Activated T-helper 1 cell treated with anti-CD3 and anti-CD28 coated beads, Interleukin-12 subunit alpha, Interleukin-12 subunit beta, Interleukin-2, Interleukin-4 antibody, amounts not matched to agents 30 ng/mL and 10 ng/mL and 1 ng/mL, durations not matched to agents 14 hours and 24 hours and 36 hours (primary cell): ENCODE measurements around the gene SPATC1L. TPM values are rescaled to one million over a fixed set of nuclear protein-coding genes. Genes with fewer than 3 reads are reported as not detected.
"Not testable (repeated sequence)": the region's sequence is repeated elsewhere in the genome, so short reads cannot be mapped to it uniquely, and the experiment has no call there.

Experiments
- DNase-seq: peaks from one replicate; pipeline ENCODE4 v3.0.0; 2021; ENCODE audit warnings: low spot score
- H3K27ac Mint-ChIP-seq: one replicate; pipeline ENCODE4 v1.8.0; 2021; ENCODE audit warnings: mild to moderate bottlenecking, mixed read lengths
- H3K27me3 Mint-ChIP-seq: one replicate; pipeline ENCODE4 v1.8.0; 2022; ENCODE audit warnings: mild to moderate bottlenecking, moderate library complexity, mixed read lengths; ENCODE audit not compliant: insufficient read depth
- H3K36me3 Mint-ChIP-seq: one replicate; pipeline ENCODE4 v1.8.0; 2021; ENCODE audit warnings: low read depth, mixed read lengths
- H3K4me1 Mint-ChIP-seq: one replicate; pipeline ENCODE4 v1.8.0; 2021; ENCODE audit warnings: low read depth, mixed read lengths
- H3K4me3 Mint-ChIP-seq: one replicate; pipeline ENCODE4 v1.8.0; 2021; ENCODE audit warnings: mild to moderate bottlenecking, moderate library complexity, mixed read lengths
- H3K9me3 Mint-ChIP-seq: one replicate; pipeline ENCODE4 v1.8.0; 2021; ENCODE audit warnings: mixed read lengths
- intact Hi-C: fragments of 100-400 bp; cut with micrococcal nuclease; formaldehyde crosslinking; loops from one replicate; pipeline ENCODE4 v1.15.1; 2024
- total RNA-seq: library from RNA; stranded (reverse); gene quantifications from 2 replicates; pipeline ENCODE4 v1.2.3, GENCODE V29; 2022

SPATC1L gene
- total RNA-seq, 1 donor from 2014 or later = 12.8 TPM

- no peak for DNase-seq
- intact Hi-C loops = no loop called here
- Mint-ChIP-seq H3K27ac (no peak overlapping the region), H3K4me3 (peak overlapping the region; percentile 5), H3K27me3 (no peaks in the 10 kb centered on the region), H3K4me1 (peaks cover 8% of the 10 kb centered on the region), H3K9me3 (no peaks in the 10 kb centered on the region), H3K36me3 (no peaks in the 10 kb centered on the region)
Observed at GRCh38 chr21:46148106-46148505, 36.2 kb downstream of the SPATC1L start.

DNA sequence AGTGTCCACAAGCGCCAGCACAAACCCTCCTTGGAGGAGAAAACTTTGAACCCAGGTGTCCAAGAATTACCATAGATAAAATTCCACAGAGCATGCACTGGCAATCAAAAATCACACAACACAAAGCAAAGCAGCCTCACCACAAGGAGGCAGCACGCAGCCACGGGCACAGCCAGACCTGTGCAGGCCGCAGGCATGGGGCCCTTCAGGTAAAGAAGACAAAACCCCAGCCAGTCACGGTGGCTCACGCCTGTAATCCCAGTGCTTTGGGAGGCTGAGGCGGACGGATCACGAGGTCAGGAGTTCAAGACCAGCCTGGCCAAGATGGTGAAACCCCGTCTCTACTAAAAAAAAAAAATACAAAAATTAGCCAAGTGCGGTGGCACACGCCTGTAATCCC, 36.8 kb downstream of the SPATC1L start:
- H3K27me3 Mint-ChIP-seq, H3K4me1 Mint-ChIP-seq, H3K36me3 Mint-ChIP-seq, H3K9me3 Mint-ChIP-seq, intact Hi-C loops, H3K27ac Mint-ChIP-seq, H3K4me3 Mint-ChIP-seq: not testable (repeated sequence)
- DNase-seq = peak; percentile 23

DNA sequence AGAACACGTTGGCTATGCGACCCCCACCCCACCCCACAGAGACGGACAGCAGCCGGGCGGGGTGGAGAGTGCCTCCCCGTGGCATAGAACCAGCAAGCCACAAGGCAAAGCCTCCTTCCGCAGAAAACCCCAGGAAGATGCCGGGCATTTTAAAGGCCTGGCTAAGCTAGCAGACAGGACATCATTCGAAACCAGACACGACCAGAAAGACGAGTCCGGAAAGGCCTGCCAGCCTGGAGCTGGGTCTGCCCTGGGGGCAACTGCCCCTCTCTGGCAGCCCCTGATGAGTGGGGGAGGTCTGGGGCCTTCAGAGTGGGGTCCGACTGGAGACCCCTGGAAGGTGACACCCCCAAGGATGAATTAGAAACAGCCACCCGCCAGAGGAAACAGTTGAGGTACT, 37.4 kb downstream of the SPATC1L start:
- no peaks in the 10 kb centered on the region for H3K36me3 Mint-ChIP-seq

DNA sequence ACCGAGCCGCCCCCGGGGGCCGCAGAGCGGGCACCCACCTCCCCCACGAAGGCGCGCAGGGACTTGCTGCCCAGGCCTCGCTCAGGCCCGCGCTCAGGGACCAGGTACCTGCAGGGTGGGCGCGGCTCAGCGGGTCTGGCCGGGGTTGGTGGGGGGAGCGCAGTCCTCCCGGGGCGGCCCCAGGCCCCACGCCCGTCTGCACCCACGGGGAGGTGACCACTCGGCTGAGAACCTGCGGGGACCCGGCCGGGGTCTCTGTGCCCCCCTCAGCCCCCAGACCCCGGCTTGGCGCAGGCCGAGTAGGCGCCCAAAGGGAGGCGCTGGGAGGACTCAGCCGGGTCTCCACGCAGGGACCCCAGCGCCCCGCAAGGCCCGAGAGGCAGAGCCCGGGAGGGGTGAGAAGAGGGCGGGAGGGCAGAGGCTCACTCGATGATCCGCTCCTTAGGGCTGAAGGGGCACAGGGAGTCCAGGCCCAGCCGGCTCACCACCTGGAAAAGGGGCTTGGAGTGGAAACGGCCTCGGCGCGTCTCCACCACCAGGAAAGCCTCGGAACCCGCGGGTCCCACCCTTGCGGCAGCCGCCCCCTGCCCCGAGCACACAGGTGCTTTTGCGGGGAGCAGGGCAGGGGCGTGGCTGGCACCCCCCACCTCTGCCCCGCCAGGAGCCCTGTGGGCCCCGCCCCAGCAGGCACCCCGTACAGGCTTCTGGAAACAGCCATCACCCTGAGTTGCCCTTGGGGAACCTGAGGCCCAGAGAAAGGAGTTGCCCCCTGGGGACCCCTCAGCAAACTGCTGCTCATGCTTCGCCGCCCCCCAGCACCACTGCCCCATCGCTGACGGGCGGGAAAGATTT, 38.2 kb downstream of the SPATC1L start:
- no peak overlapping the region for H3K4me3 Mint-ChIP-seq
- no peak for DNase-seq
- intact Hi-C loops = no loop called here
- H3K9me3 Mint-ChIP-seq = no peaks in the 10 kb centered on the region
- H3K27ac Mint-ChIP-seq = no peak overlapping the region
- no peaks in the 10 kb centered on the region for H3K27me3 Mint-ChIP-seq
- H3K36me3 Mint-ChIP-seq = no peaks in the 10 kb centered on the region
- H3K4me1 Mint-ChIP-seq = peaks cover 8% of the 10 kb centered on the region

More for the DNA sequence above, 37.4 kb downstream of the SPATC1L start:
- no peak for DNase-seq
- no peaks in the 10 kb centered on the region for H3K9me3 Mint-ChIP-seq
- H3K27me3 Mint-ChIP-seq = no peaks in the 10 kb centered on the region
- H3K4me1 Mint-ChIP-seq = peaks cover 8% of the 10 kb centered on the region
- intact Hi-C loops = no loop called here
- no peak overlapping the region for H3K4me3 Mint-ChIP-seq
- H3K27ac Mint-ChIP-seq = no peak overlapping the region

DNA sequence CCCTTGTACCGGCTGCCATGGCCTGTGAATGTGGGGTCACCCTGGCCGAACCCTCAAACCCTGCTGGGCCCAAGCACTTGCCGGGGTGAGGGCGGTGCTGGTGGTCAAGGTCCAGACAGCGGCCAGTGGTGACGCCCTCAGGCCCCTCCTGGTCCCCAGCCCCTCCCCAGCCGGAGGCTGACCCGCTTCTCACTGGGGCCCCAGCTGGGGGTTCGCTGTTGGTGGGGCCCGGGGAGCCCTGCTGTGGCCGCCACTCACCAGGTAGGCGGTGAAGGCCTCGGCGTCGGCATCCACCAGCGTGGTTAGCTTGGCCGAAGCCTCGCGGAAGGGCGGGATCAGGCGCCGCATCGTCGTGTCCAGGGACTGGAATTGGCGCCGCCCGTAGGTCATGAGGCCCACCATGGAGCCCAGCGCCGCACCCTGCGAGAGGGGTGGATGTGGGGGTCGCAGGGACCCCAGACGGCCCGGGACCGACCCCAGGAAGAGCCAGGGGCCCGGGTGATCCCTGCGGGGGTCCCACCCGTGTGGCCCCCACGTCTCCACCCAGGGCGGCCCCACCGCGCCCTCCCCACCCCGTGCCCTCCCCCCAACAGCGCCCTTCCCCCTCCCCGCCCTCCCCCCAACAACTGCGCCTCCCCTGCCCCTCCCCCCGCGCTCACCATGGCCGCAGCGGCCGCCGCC, 39.0 kb downstream of the SPATC1L start:
- no peaks in the 10 kb centered on the region for H3K9me3 Mint-ChIP-seq
- no peak overlapping the region for H3K27ac Mint-ChIP-seq
- DNase-seq = no peak
- H3K4me3 Mint-ChIP-seq = no peak overlapping the region
- H3K36me3 Mint-ChIP-seq = no peaks in the 10 kb centered on the region
- intact Hi-C loops = no loop called here
- peaks cover 8% of the 10 kb centered on the region for H3K4me1 Mint-ChIP-seq
- H3K27me3 Mint-ChIP-seq = no peaks in the 10 kb centered on the region

DNA sequence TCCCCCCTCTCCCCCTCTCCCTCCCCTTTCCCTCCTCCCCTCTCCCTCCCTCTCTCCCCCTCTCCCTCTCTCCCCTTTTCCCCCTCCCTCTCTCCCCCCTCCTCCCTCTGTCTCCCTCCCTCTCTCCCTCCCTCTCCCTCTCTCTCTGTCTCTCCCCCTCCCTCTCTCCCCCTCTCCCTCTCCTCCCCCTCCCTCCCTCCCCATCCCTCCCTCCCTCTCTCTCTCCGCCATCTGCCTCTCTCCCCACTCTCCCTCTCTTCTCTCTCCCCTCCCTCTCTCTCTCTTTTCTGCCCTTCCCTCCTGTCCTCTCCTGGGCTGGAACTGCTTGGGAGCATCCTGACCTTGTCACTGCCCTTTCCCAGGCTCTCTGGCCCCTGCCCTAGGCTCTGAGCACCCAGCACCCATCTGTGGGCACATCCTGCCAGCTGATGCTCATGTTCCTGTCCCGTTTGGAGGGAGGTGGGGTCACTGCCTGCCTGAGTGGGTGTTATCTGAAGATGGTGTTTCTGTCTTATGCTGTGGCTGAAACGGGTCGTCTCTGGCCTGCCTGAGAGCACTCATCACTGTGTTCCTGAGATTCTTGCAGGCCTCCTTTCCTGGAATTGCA, 39.7 kb downstream of the SPATC1L start:
- intact Hi-C loops = loop anchor here (1.0 to 5.0 kb wide), 2 partner anchors 143 to 171 kb away; partner anchors contain the start of genes MCM3AP and YBEY
- Mint-ChIP-seq H3K27me3 (no peaks in the 10 kb centered on the region), H3K36me3 (no peaks in the 10 kb centered on the region), H3K4me1 (peaks cover 8% of the 10 kb centered on the region), H3K9me3 (no peaks in the 10 kb centered on the region), H3K4me3 (no peak overlapping the region), H3K27ac (peak overlapping the region; percentile 70)
- no peak for DNase-seq

GRCh38 chr21:46142582-46143473, 41.4 kb downstream of the SPATC1L start:
- Mint-ChIP-seq H3K36me3 (no peaks in the 10 kb centered on the region), H3K4me1 (peaks cover 8% of the 10 kb centered on the region), H3K27ac (no peak overlapping the region), H3K9me3 (no peaks in the 10 kb centered on the region), H3K4me3 (no peak overlapping the region), H3K27me3 (no peaks in the 10 kb centered on the region)
- intact Hi-C loops = loop anchor here (1.0 to 5.0 kb wide), 5 partner anchors 41 to 181 kb away; partner anchors contain the start of genes MCM3AP, PCNT, SPATC1L and YBEY
- DNase-seq = no peak

- intact Hi-C loops = loop anchor here (2.0 to 5.0 kb wide), 2 partner anchors 111 to 145 kb away; partner anchors contain the start of genes MCM3AP and YBEY
Observed at GRCh38 chr21:46141767-46142581, 42.3 kb downstream of the SPATC1L start.

GRCh38 chr21:46140352-46141003, 43.8 kb downstream of the SPATC1L start:
- not testable (repeated sequence) for H3K4me1 Mint-ChIP-seq, H3K36me3 Mint-ChIP-seq, H3K27ac Mint-ChIP-seq, H3K4me3 Mint-ChIP-seq, DNase-seq, H3K9me3 Mint-ChIP-seq, H3K27me3 Mint-ChIP-seq
- intact Hi-C loops = loop anchor here (5.0 kb wide), 1 partner anchor 147 kb away; the partner anchor contains the start of genes MCM3AP and YBEY

More at GRCh38 chr21:46141767-46142581, 42.3 kb downstream of the SPATC1L start:
- DNase-seq = no peak
- Mint-ChIP-seq H3K4me3 (no peak overlapping the region), H3K9me3 (no peaks in the 10 kb centered on the region), H3K36me3 (no peaks in the 10 kb centered on the region), H3K27me3 (no peaks in the 10 kb centered on the region), H3K4me1 (peaks cover 8% of the 10 kb centered on the region), H3K27ac (no peak overlapping the region)

DNA sequence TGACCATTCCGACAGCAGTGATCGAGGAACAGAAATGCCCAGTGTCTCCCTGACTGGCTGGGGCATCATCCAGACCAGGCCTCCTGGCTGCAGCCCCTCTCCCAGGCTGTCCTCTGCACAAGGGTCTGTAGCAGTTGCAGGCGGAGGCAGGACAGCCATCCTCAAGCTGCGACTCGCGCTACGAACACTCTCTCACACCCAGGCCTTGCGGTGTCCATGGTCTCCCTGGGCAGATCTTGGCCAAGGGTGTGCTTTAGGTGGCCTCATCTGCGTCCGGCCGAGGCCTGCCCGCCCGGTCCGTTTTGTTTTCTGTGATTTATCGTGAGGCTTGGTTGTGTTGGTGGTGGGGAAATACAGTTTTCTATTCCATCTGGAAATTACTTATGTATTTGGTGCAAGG, 44.6 kb downstream of the SPATC1L start:
- Mint-ChIP-seq H3K4me1 (peaks cover 8% of the 10 kb centered on the region), H3K4me3 (no peak overlapping the region), H3K36me3 (no peaks in the 10 kb centered on the region), H3K27ac (no peak overlapping the region), H3K9me3 (no peaks in the 10 kb centered on the region), H3K27me3 (no peaks in the 10 kb centered on the region)
- DNase-seq = no peak
- intact Hi-C loops = loop anchor here (5.0 kb wide), 1 partner anchor 148 kb away; the partner anchor contains the start of genes MCM3AP and YBEY

DNA sequence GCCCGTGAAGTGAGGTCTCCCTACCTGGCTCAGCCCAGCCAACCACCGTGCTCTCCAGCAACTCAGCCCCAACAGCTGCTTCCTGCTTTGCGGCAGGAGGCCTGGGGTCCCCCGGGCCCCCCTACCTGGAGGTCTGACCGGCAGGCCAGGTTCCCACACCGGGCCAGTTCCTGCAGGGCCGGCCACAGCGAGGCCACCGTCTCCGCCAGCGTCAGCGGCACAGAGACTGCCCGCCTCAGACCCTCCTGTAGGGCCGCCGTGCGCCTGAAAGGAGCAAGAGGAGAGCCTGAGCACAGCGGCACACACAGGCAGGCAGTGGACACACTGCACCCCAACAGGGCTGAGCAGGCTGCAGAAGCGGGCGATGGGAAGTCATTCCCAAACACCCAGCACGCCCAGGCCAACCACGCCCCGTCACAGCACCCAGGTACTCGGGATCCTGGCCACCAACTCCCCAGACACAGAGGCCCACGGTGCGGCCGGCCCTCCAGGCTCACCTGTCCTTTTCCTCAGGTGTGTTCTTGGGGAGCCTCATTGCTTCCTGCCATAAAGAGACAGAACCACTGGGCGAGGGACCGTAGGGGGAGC, 45.8 kb downstream of the SPATC1L start:
- H3K36me3 Mint-ChIP-seq = no peaks in the 10 kb centered on the region
- intact Hi-C loops = no loop called here
- peaks cover 2% of the 10 kb centered on the region for H3K4me1 Mint-ChIP-seq
- no peaks in the 10 kb centered on the region for H3K9me3 Mint-ChIP-seq
- no peak overlapping the region for H3K27ac Mint-ChIP-seq
- no peak for DNase-seq
- H3K4me3 Mint-ChIP-seq = no peak overlapping the region
- H3K27me3 Mint-ChIP-seq = no peaks in the 10 kb centered on the region
